A549 (cell line): ENCODE measurements around the gene CILP. TPM values are rescaled to one million over a fixed set of nuclear protein-coding genes. Genes with fewer than 3 reads are reported as not detected.

Source experiments
- ATAC-seq, 2 experiments: fragments of 200-7000 bp in 1 of 2; fragments of >200 bp in 1 of 2; cut with Nextera tagmentation in 1 of 2; cut with Tn5 transposase in 1 of 2; 3 replicates each; pipeline versions ENCODE4 v1.8.0 to v1.9.1; 2018 to 2020; ENCODE audit warnings: mild to moderate bottlenecking in 1 of 2, moderate library complexity in 1 of 2
- CTCF ChIA-PET: fragments of 300-600 bp; sonication (Branson Sonifier 250); formaldehyde crosslinking; extraction: SDS; loops from one replicate; lab custom pipeline; 2021; ENCODE audit warnings: antibody characterized with exemption, inconsistent platforms; lab: Yijun Ruan, JAX
- POLR2A ChIA-PET: fragments of 350-600 bp; formaldehyde crosslinking; extraction: SDS; loops from one replicate; lab custom pipeline; 2021; ENCODE audit warnings: antibody characterized with exemption, inconsistent platforms; lab: Yijun Ruan, JAX
- DNase-seq, 2 experiments: peaks; one replicate each; pipeline versions ENCODE4 v3.0.0 to v3.0.0-alpha.2; 2011 to 2016; ENCODE audit warnings: low read depth in 1 of 2, low spot score in 1 of 2
- FAIRE-seq: peaks from 2 replicates; lab custom pipeline; 2011; peaks lifted over from hg19 to GRCh38; lab: Jason Lieb, UNC
- H3K27ac ChIP-seq, 2 experiments: fragments of >200 bp; sonication (Bioruptor Twin); formaldehyde crosslinking; 3 replicates each; pipeline ENCODE4 v1.5.1; 2016 to 2017
- H3K4me1 ChIP-seq: fragments of >200 bp; sonication (Bioruptor Twin); formaldehyde crosslinking; 3 replicates; pipeline ENCODE4 v1.6.1; 2016
- H3K4me2 ChIP-seq: fragments of >200 bp; sonication (Bioruptor Twin); formaldehyde crosslinking; 3 replicates; pipeline ENCODE4 v1.6.1; 2016
- H3K4me3 ChIP-seq: fragments of >200 bp; sonication (Bioruptor Twin); formaldehyde crosslinking; 3 replicates; pipeline ENCODE4 v1.5.1; 2016
- H3K9me3 ChIP-seq: fragments of >200 bp; sonication (Bioruptor Twin); formaldehyde crosslinking; 3 replicates; pipeline ENCODE4 v1.6.1; 2016
- BCL3 ChIP-seq: fragments of >200 bp; sonication (Bioruptor Twin); formaldehyde crosslinking; IDR thresholded peaks from 3 replicates; pipeline ENCODE4 v1.6.1; 2016
- CHD4 ChIP-seq: fragments of 200-600 bp; sonication (generic); IDR thresholded peaks from 2 replicates; pipeline ENCODE4 v1.6.1; 2016; ENCODE audit warnings: antibody characterized with exemption, mild to moderate bottlenecking, borderline replicate concordance
- E2F6 ChIP-seq: IDR thresholded peaks from 2 replicates; pipeline ENCODE4 v1.6.1; 2012; ENCODE audit warnings: low read depth, borderline replicate concordance
- EP300 ChIP-seq, 2 experiments: fragments of >200 bp; sonication (Bioruptor Twin); formaldehyde crosslinking; IDR thresholded peaks; 2 replicates in 1 of 2; 3 replicates in 1 of 2; pipeline ENCODE4 v1.6.1; 2016 to 2017
- FOSL2 ChIP-seq, 2 experiments: fragments of 450-650 bp in 1 of 2; fragments of >200 bp in 1 of 2; sonication (Bioruptor Twin) in 1 of 2; formaldehyde crosslinking; IDR thresholded peaks; 2 replicates each; pipeline versions ENCODE4 v1.5.0 to v1.6.1; 2016 to 2020; ENCODE audit warnings: mild to moderate bottlenecking in 1 of 2, moderate library complexity in 1 of 2
- FOXS1 ChIP-seq: fragments of 250-450 bp; sonication (Bioruptor Pico); IDR thresholded peaks from 2 replicates; pipeline ENCODE4 v1.5.0; 2020; ENCODE audit warnings: mild to moderate bottlenecking, moderate library complexity
- GATA3 ChIP-seq: IDR thresholded peaks from 2 replicates; pipeline ENCODE4 v1.6.1; 2012; ENCODE audit warnings: borderline replicate concordance
- HOXA7 ChIP-seq: fragments of 250-450 bp; sonication (Bioruptor Pico); IDR thresholded peaks from 2 replicates; pipeline ENCODE4 v1.5.0; 2020; ENCODE audit warnings: mild to moderate bottlenecking, moderate library complexity
- HOXB13 ChIP-seq: fragments of 250-450 bp; sonication (Bioruptor Pico); IDR thresholded peaks from 2 replicates; pipeline ENCODE4 v1.5.0; 2020; ENCODE audit warnings: low read depth, mild to moderate bottlenecking, moderate library complexity
- HOXB5 ChIP-seq: fragments of 250-450 bp; sonication (Bioruptor Pico); IDR thresholded peaks from 2 replicates; pipeline ENCODE4 v1.5.0; 2020; ENCODE audit warnings: mild to moderate bottlenecking, moderate library complexity
- MAFK ChIP-seq: fragments of 450-650 bp; IDR thresholded peaks from 2 replicates; pipeline ENCODE4 v1.6.1; 2014; ENCODE audit not compliant: partially characterized antibody
- NFE2L2 ChIP-seq: fragments of 150-350 bp; conservative IDR thresholded peaks from 2 replicates; pipeline ENCODE4 v1.6.1; 2014; ENCODE audit warnings: low read length
- POLR2AphosphoS2 ChIP-seq: conservative IDR thresholded peaks from 2 replicates; pipeline ENCODE4 v1.6.1; 2012; ENCODE audit warnings: low read length, improper control_type of control experiment, inconsistent platforms
- RARB ChIP-seq: fragments of 250-450 bp; sonication (Bioruptor Pico); IDR thresholded peaks from 2 replicates; pipeline ENCODE4 v1.8.0; 2021; ENCODE audit warnings: mild to moderate bottlenecking, moderate library complexity
- RNF2 ChIP-seq: fragments of 200-600 bp; sonication (generic); IDR thresholded peaks from 2 replicates; pipeline ENCODE4 v1.6.1; 2016; ENCODE audit warnings: low read depth, mild to moderate bottlenecking, antibody characterized with exemption, moderate library complexity, borderline replicate concordance
- SMC3 ChIP-seq: fragments of >200 bp; sonication (Bioruptor Twin); formaldehyde crosslinking; IDR thresholded peaks from 3 replicates; pipeline ENCODE4 v1.6.1; 2018; ENCODE audit warnings: inconsistent platforms
- SREBF2 ChIP-seq: fragments of 450-650 bp; IDR thresholded peaks from 2 replicates; pipeline ENCODE4 v1.6.1; 2014; ENCODE audit warnings: mild to moderate bottlenecking, moderate library complexity
- ZC3H11A ChIP-seq: fragments of 450-650 bp; IDR thresholded peaks from 2 replicates; pipeline ENCODE4 v1.6.1; 2014; ENCODE audit warnings: antibody characterized with exemption, mild to moderate bottlenecking
- ZNF302 ChIP-seq: fragments of 250-450 bp; sonication (Bioruptor Pico); IDR thresholded peaks from 2 replicates; pipeline ENCODE4 v1.9.0; 2021; ENCODE audit warnings: inconsistent platforms, mild to moderate bottlenecking, moderate library complexity
- ZSCAN20 ChIP-seq: fragments of 250-450 bp; sonication (Bioruptor Pico); IDR thresholded peaks from 2 replicates; pipeline ENCODE4 v1.8.0; 2022; ENCODE audit warnings: mild to moderate bottlenecking, moderate library complexity
- WGBS: methylation state at CpG from one replicate; pipeline ENCODE4 v1.1.6; 2017; ENCODE audit errors: missing lambda C conversion rate; 5-methylcytosine and 5-hydroxymethylcytosine counted together
- polyA plus RNA-seq, 4 experiments: library from polyadenylated mRNA; depleted of rRNA in 3 of 4; stranded (reverse); fragments of >200 nt; fragmentation: RNase III in 1 of 4; extraction: RNeasy Plus Mini Kit Qiagen cat#74134 plus additional on column Dnase treatment in 1 of 4; gene quantifications; 2 replicates in 3 of 4; 3 replicates in 1 of 4; pipeline ENCODE4 v1.2.3, GENCODE V29; 2011 to 2017
- TF ChIP-seq, protein P1 (sequence below): fragments of >200 bp; sonication (Bioruptor Twin); formaldehyde crosslinking; IDR thresholded peaks from 2 replicates; pipeline ENCODE4 v1.6.1; 2016
- TF ChIP-seq, protein P2 (sequence below): fragments of 250-450 bp; sonication (Bioruptor Pico); IDR thresholded peaks from 2 replicates; pipeline ENCODE4 v1.5.0; 2020; ENCODE audit warnings: low read depth, mild to moderate bottlenecking, moderate library complexity
- TF ChIP-seq, protein P3 (sequence below): fragments of 450-650 bp; IDR thresholded peaks from 2 replicates; pipeline ENCODE4 v1.6.1; 2014; ENCODE audit warnings: antibody characterized with exemption

Gene CILP
- polyA plus RNA-seq, 2 of the 4 experiments (the other 2 are of a cell fraction) = 0.09 to 0.14 TPM

DNA sequence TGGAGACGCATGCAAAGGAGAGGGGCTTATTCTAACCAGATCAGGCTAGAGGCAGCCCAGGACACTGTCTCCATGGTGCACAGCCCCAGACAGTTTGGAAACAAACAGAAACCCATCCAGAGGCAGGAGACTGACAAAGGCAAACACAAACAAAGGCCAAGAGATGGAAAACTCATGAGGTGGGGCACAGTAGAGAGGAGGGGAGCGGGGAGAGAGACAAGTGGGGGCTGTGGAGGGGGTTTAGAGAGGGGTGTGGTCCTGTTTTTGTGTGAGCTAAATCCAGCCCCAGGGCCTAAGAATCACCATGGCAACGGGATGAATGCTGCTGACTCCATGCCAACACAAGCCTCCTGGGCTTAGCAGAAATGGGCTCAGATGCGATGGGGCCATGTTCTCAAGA is 43.1 kb upstream of the CILP start:
- FAIRE-seq = no peak
- Histone ChIP-seq H3K4me1 (0 out of 3 replicates have a peak, but pooled peaks cover 3% of the 10 kb centered on the region), H3K9me3 (no peaks in the 10 kb centered on the region), H3K4me3 (no peak overlapping the region), H3K27ac (no peak overlapping the region), H3K4me2 (no peak overlapping the region)
- POLR2A ChIA-PET = no interaction called here
- ATAC-seq = no peak; a peak in 2 of 6 replicates
- no peak for DNase-seq
- 64% methylated on average over 4 of the region's 4 CpGs for WGBS
- TF ChIP-seq CHD4 (no peak), POLR2AphosphoS2 (no peak), E2F6 (no peak), RNF2 (no peak), SREBF2 (no peak), BCL3 (no peak), ZC3H11A (no peak), HOXA7 (CRISPR knock-in tag) (no peak), MAFK (no peak), RARB (no peak), SMC3 (no peak), FOSL2 (IDR thresholded peaks at IDR 0.05) (no peak), FOSL2 (CRISPR knock-in tag; IDR thresholded peaks at IDR 0.05) (no peak), HOXB13 (CRISPR knock-in tag) (no peak), NFE2L2 (no peak), GATA3 (no peak)
- TF ChIP-seq, protein P1, sequence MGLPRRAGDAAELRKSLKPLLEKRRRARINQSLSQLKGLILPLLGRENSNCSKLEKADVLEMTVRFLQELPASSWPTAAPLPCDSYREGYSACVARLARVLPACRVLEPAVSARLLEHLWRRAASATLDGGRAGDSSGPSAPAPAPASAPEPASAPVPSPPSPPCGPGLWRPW = no peak
- CTCF ChIA-PET = interaction anchor here (2.2 kb wide), 1 partner anchor 17 kb away, joined by 12 read pairs; no protein-coding TSS in a partner anchor

- TF ChIP-seq ZNF302 (CRISPR knock-in tag) (no peak), FOXS1 (CRISPR knock-in tag) (no peak)
- TF ChIP-seq, protein P2, sequence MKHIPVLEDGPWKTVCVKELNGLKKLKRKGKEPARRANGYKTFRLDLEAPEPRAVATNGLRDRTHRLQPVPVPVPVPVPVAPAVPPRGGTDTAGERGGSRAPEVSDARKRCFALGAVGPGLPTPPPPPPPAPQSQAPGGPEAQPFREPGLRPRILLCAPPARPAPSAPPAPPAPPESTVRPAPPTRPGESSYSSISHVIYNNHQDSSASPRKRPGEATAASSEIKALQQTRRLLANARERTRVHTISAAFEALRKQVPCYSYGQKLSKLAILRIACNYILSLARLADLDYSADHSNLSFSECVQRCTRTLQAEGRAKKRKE (CRISPR knock-in tag) = no peak
- H3K4me2 ChIP-seq = no peak overlapping the region
- no peak overlapping the region for H3K4me3 ChIP-seq
- no peak for DNase-seq
- 0 out of 3 replicates have a peak, but pooled peaks cover 3% of the 10 kb centered on the region for H3K4me1 ChIP-seq
- 81% methylated on average over 2 of the region's 2 CpGs for WGBS
- ChIA-PET POLR2A (interaction anchor here (1.0 kb wide), 1 partner anchor 55 kb away, joined by 4 read pairs; the partner anchor contains the start of gene RNU5B-1), CTCF (interaction anchor here (0.6 to 3.4 kb wide), 8 partner anchors 9 to 60 kb away, joined by 3 to 33 read pairs (median 4); partner anchors contain the start of gene PARP16)
- FAIRE-seq = no peak
- ATAC-seq = no peak
- no peak overlapping the region for H3K27ac ChIP-seq
- no peaks in the 10 kb centered on the region for H3K9me3 ChIP-seq
These were observed 38.4 kb upstream of the CILP start for GRCh38 chr15:65249641-65250040.

DNA sequence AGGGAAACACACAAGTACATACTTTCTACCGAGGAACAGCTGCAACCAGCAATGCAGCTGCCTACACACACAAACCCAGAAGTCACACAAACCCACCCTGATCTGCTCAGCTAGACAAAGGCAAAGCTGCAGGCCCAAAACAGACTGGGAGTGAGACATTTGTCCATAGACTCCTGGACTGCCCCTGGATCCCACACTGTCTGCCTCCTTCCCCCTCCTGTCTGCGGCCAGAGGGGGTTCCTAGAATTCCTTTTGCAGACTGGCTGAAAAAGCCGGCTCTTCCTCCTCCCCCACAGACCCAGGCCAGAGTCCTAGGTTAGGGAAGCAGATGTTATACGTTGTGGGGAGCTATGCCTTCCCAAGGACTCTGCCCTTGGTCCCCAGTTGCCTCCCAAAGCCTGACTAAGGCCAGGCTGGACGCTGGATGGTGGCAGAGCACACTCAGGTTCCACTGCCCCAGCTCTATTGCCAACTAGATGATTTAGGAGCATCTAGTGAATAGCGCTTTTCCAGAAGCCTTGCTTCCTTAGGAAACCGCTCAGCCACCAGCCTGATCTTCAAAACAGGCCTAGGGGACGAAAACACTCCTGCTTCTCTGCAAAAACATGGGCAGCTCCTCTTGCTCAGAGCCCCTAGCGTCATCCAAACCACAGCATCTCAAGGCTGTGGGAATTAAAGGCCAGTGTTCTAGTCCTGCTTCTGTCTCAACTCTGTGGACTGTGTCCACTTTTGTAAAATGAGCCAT is 37.4 kb upstream of the CILP start:
- FAIRE-seq = no peak
- 0 out of 3 replicates have a peak, but pooled peaks cover 3% of the 10 kb centered on the region for H3K4me1 ChIP-seq
- no peak for TF ChIP-seq ZSCAN20 (CRISPR knock-in tag)
- no peak for TF ChIP-seq EP300 (IDR thresholded peaks at IDR 0.05)
- no peak for TF ChIP-seq HOXB5
- TF ChIP-seq, protein P3, sequence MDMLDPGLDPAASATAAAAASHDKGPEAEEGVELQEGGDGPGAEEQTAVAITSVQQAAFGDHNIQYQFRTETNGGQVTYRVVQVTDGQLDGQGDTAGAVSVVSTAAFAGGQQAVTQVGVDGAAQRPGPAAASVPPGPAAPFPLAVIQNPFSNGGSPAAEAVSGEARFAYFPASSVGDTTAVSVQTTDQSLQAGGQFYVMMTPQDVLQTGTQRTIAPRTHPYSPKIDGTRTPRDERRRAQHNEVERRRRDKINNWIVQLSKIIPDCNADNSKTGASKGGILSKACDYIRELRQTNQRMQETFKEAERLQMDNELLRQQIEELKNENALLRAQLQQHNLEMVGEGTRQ = no peak
- TF ChIP-seq, all 56 proteins: peak for 0
- ATAC-seq (peak in 1 of 2 experiments; percentile 40; a peak in 1 of 6 replicates), DNase-seq (no peak)
- ChIA-PET POLR2A (no interaction called here), CTCF (interaction anchor here (0.6 to 3.4 kb wide), 8 partner anchors 8 to 186 kb away, joined by 3 to 33 read pairs (median 4); no protein-coding TSS in a partner anchor)
- 77% methylated on average over 9 of the region's 9 CpGs for WGBS
- H3K9me3 ChIP-seq = no peaks in the 10 kb centered on the region
- no peak overlapping the region for H3K4me2 ChIP-seq
- H3K27ac ChIP-seq = no peak overlapping the region
- no peak overlapping the region for H3K4me3 ChIP-seq
